DOHH2 (cell line): ENCODE measurements around the gene FNDC3B.

Experiments used
- EZH2phosphoT487 ChIP-seq: fragments of 200-600 bp; sonication (generic); IDR thresholded peaks from 2 replicates; pipeline ENCODE4 v1.6.1; 2017; ENCODE audit warnings: borderline replicate concordance, mild to moderate bottlenecking, antibody characterized with exemption, low read length, moderate library complexity, mixed read lengths
- TF ChIP-seq, protein P1 (sequence below): fragments of 200-600 bp; sonication (generic); IDR thresholded peaks from one replicate; pipeline ENCODE4 v1.5.1; 2014; ENCODE audit warnings: antibody characterized with exemption, mild to moderate bottlenecking, low read depth, low read length; ENCODE audit not compliant: poor library complexity, severe bottlenecking

DNA sequence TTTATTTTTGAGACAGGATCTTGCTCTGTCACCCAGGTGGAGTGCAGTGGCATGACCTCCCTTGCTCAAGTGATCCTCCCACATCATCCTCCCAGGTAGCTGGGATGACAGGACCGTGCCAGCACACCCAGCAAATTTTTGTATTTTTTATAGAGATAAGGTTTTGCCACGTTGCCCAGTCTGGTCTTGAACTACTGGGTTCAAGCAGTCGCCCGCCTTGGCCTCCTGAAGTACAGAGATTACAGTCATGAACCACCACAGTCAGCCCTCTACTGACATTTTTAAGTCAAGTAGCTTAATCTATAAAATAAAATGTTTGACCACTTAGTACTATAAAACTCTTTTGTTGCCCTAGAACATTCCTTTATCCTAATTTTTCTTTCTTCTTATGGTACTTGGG, 198.8 kb downstream of the FNDC3B start:
- TF ChIP-seq, protein P1, sequence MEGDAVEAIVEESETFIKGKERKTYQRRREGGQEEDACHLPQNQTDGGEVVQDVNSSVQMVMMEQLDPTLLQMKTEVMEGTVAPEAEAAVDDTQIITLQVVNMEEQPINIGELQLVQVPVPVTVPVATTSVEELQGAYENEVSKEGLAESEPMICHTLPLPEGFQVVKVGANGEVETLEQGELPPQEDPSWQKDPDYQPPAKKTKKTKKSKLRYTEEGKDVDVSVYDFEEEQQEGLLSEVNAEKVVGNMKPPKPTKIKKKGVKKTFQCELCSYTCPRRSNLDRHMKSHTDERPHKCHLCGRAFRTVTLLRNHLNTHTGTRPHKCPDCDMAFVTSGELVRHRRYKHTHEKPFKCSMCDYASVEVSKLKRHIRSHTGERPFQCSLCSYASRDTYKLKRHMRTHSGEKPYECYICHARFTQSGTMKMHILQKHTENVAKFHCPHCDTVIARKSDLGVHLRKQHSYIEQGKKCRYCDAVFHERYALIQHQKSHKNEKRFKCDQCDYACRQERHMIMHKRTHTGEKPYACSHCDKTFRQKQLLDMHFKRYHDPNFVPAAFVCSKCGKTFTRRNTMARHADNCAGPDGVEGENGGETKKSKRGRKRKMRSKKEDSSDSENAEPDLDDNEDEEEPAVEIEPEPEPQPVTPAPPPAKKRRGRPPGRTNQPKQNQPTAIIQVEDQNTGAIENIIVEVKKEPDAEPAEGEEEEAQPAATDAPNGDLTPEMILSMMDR = no peak
- no peak for TF ChIP-seq EZH2phosphoT487
